Left lung (tissue), 10 donors: ENCODE data around the gene SOWAHA. TPM values are rescaled to one million over a fixed set of nuclear protein-coding genes. Genes with fewer than 3 reads are reported as not detected.

Experiments used
- ATAC-seq: fragments of 200-7000 bp; cut with Tn5 transposase; one replicate; pipeline ENCODE4 v1.9.1; 2020; ENCODE audit warnings: moderate library complexity
- DNase-seq, 4 donors: peaks; one replicate each; pipeline ENCODE4 v3.0.0-alpha.2; 2013 to 2020
- H3K27ac ChIP-seq, 2 donors: fragments of 200-600 bp; sonication (generic) in 1 of 2; one replicate each; pipeline versions ENCODE4 v1.5.0 to v1.8.0; 2020 to 2021
- H3K27me3 ChIP-seq, 2 donors: fragments of 200-600 bp; sonication (generic) in 1 of 2; one replicate each; pipeline versions ENCODE4 v1.5.0 to v1.8.0; 2020 to 2021
- H3K36me3 ChIP-seq, 2 donors: fragments of 200-600 bp; sonication (generic) in 1 of 2; one replicate each; pipeline versions ENCODE4 v1.5.0 to v1.8.0; 2020 to 2021
- H3K4me1 ChIP-seq, 2 donors: fragments of 200-600 bp; one replicate each; pipeline ENCODE4 v1.8.0; 2021
- H3K4me3 ChIP-seq, 2 donors: fragments of 200-600 bp; sonication (generic) in 1 of 2; one replicate each; pipeline versions ENCODE4 v1.5.0 to v1.8.0; 2020 to 2021; ENCODE audit warnings: mild to moderate bottlenecking in 1 of 2
- H3K9me3 ChIP-seq, 2 donors: fragments of 200-600 bp; sonication (generic) in 1 of 2; one replicate each; pipeline versions ENCODE4 v1.5.0 to v1.8.0; 2020 to 2021
- CTCF ChIP-seq, 2 donors: fragments of 200-600 bp; sonication (generic) in 1 of 2; IDR thresholded peaks; one replicate each; pipeline versions ENCODE4 v1.5.0 to v1.8.0; 2021; ENCODE audit warnings: antibody characterized with exemption in 2 of 2
- intact Hi-C, 2 donors: fragments of 100-400 bp; cut with DNase I; formaldehyde crosslinking; loops; one replicate each; pipeline versions ENCODE4 v1.11.2 to v1.14.2; 2022
- polyA plus RNA-seq, 6 donors: library from polyadenylated mRNA; unstranded; fragments of 120-200 nt; gene quantifications; one replicate each; pipeline ENCODE4 v1.2.1, GENCODE V29; 2013; ENCODE audit not compliant: insufficient read length in 6 of 6
- total RNA-seq, 2 donors: library from RNA; stranded (reverse); fragmentation: NEBNext Ultra II Directional; extraction: Animal tissue kit (Norgen Biotek cat#: 25700); gene quantifications; one replicate each; pipeline ENCODE4 v1.2.1, GENCODE V29; 2021
- donor health status: DM: no; HTN: yes; CAD: no.
- donor health status: DM: no; HTN: no; CAD: no.

The SOWAHA gene
- total and polyA plus RNA-seq, 8 donors = 0.07 to 0.16 TPM; not detected in 6

DNA sequence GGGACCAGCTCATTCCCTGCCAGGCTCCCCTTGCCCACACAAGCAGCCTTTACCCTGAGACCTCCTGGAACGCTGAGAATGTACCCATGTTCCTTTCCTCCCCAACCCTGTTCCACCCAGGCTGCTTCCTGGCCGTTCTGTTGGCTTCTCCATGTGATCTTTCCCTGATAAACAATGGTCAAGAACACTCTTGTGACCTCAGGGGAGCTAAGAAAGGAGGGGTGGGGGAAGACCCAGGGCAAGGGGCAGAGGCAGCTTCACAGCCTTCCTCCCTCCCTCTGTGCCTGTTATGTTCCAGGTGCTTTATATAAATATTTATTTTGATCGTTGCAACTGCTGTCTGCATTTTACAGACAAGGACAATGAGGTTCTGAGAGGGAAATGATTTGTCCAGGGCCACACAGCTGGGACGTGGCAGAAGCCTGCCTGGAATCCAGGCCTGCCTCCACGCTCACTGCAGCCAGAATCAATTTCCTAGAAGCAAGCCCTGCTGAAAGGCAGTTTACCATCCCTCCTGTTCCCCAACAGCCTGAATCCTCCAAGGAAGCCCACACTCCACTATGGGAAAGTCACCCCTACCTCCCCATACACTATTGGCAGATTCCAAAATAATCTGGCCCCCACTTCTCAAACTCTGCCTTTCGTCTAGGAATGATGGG lies 13.5 kb downstream of the SOWAHA start:
- no peak for DNase-seq
- intact Hi-C loops = no loop called here
- TF ChIP-seq CTCF (IDR thresholded peaks at IDR 0.05) = no peak
- ATAC-seq = no peak
- peaks cover 0 to 96% of the 10 kb centered on the region in 2 donors for H3K27me3 ChIP-seq
- H3K4me3 ChIP-seq = no peak overlapping the region
- no peaks in the 10 kb centered on the region for H3K9me3 ChIP-seq
- peaks cover 10 to 42% of the 10 kb centered on the region in 2 donors for H3K4me1 ChIP-seq
- peak overlapping the region; percentile 13 to 20 for H3K27ac ChIP-seq
- H3K36me3 ChIP-seq = peaks cover 0 to 24% of the 10 kb centered on the region in 2 donors

DNA sequence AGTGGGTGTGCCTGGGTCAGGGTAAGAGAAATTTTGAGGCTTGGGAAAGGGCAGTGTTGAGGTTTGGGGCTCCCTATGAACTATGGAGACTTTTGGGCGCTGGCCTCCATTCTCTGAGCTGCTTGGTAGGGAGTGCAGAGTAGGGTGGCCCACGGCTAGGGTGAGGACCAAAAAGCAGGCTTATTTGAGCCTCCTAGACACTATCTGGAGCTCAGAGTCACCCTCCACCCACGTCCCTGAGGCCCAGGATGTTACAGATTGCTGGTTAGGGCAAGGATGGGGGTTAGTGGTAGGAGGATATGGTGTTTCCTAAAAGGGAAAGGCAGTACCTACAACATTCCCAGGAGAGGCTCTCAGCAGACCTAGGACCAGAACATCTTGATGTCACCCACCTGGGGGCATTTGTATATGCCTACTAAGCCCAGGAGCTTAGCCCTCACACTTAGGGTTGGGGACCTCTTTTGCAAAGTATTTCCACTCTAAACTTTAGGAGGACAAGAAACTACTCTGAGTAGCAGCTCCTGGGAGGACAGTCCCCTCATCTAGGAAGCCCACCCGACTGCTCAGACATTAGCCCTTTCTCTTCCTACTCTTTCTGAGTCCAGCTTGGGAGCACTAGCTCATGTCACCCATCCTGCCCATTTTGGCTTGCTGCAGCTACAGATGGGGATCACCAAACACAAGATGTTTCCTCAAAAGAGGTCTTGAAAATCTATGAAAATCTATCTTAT lies 15.0 kb downstream of the SOWAHA start:
- ATAC-seq (no peak), DNase-seq (no peak)
- H3K27me3 ChIP-seq = peaks cover 0 to 85% of the 10 kb centered on the region in 2 donors
- H3K36me3 ChIP-seq = peaks cover 0 to 22% of the 10 kb centered on the region in 2 donors
- peaks cover 8 to 38% of the 10 kb centered on the region in 2 donors for H3K4me1 ChIP-seq
- H3K9me3 ChIP-seq = no peaks in the 10 kb centered on the region
- no peak overlapping the region for H3K27ac ChIP-seq
- TF ChIP-seq CTCF (IDR thresholded peaks at IDR 0.05) = no peak
- intact Hi-C loops = no loop called here
- no peak overlapping the region for H3K4me3 ChIP-seq

DNA sequence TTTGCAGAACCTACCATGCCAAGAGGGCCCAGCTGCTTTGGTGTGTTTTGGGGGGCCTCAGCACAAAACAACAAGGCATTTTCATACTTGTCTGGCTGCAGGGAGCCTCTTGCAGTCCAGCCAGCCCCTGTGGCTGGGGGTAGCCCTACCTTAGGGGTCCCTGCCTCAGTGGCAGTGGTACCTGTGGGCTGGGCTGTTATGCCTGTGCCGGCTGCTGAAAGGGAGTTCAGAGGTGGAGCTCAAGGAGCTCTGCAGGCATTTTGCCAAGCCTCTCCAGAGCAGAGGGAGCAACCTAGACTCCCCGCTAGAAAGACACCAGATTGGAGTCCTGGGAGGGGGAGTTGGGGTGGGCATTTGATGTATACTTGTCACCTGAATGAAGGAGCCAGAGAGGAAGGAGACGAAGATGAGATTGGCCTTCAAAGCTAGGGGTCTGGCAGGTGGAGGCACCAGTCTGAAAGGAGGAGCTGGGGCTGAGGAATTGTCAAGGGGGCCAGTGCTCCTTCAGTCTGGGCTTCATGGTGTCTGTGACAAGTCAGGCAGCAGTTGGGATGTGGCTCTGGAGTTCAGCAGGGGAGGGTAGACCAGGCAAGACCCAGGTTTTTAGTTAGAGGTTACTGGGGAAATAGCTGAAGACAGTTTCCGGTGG lies 15.9 kb downstream of the SOWAHA start:
- DNase-seq = no peak
- H3K27ac ChIP-seq = no peak overlapping the region
- intact Hi-C loops = no loop called here
- H3K36me3 ChIP-seq = peaks cover 0 to 14% of the 10 kb centered on the region in 2 donors
- H3K9me3 ChIP-seq = no peaks in the 10 kb centered on the region
- TF ChIP-seq CTCF (IDR thresholded peaks at IDR 0.05) = no peak
- H3K4me3 ChIP-seq = peak overlapping the region in 1 of 2 donors; percentile 74
- peaks cover 6 to 32% of the 10 kb centered on the region in 2 donors for H3K4me1 ChIP-seq
- no peak for ATAC-seq
- peaks cover 0 to 76% of the 10 kb centered on the region in 2 donors for H3K27me3 ChIP-seq

DNA sequence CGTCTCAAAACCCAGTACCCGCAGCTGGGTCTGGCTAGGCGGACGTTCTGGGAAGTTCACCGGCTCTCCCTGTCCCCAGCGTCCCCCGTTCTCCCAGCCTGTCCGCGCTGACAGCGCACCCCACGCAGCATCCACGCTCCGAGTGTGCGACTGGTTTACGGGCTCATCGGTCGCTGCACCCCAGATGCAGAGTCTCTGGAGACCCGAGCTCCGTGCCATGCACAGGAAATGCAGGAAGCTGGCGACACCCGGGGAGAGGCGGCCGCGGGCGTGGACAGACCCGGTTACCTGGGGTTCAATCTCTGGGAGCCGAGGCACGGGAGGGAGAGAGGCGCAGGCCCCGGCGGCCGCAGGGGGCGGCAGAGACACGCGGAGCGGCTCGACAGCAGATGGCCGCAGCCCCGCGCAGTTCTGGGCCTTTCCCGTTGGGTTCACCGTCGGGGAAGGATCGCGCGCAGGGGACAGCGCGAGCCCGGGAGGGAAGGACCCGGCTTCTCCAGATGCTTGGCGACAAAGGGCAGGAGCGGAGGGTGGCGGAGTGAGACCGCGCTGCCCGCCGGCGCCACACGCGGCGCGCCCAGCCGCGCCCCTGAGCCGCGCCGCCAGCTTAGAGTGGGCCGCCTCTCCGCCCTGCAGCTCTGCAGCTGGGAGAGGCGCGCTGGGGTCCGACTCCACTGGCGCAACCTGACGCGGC lies 16.8 kb downstream of the SOWAHA start:
- peaks cover 0 to 5% of the 10 kb centered on the region in 2 donors for H3K36me3 ChIP-seq
- DNase-seq (peak; percentile 74 to 94 (median 81)), ATAC-seq (peak; percentile 91)
- H3K4me3 ChIP-seq = peak overlapping the region; percentile 71 to 74
- no peaks in the 10 kb centered on the region for H3K9me3 ChIP-seq
- peaks cover 6 to 32% of the 10 kb centered on the region in 2 donors for H3K4me1 ChIP-seq
- peak overlapping the region; percentile 72 to 92 for H3K27ac ChIP-seq
- peaks cover 0 to 67% of the 10 kb centered on the region in 2 donors for H3K27me3 ChIP-seq
- intact Hi-C loops = no loop called here
- TF ChIP-seq CTCF (IDR thresholded peaks at IDR 0.05) = peak; percentile 87 to 93
